HepG2 (cell line): Measurements from ENCODE around the gene MEPCE. TPM values are rescaled to one million over a fixed set of nuclear protein-coding genes. Genes with fewer than 3 reads are reported as not detected.
A peak's percentile ranks its signal among the peaks of the same experiment; 100 is the strongest.

Experiments used
- ASH2L ChIP-seq: fragments of 300-600, 200-600 bp; sonication (generic); IDR thresholded peaks from 2 replicates; pipeline ENCODE4 v1.7.0; 2017; ENCODE audit warnings: low read depth, mild to moderate bottlenecking, moderate library complexity, mixed read lengths, low read length; ENCODE audit not compliant: insufficient read length
- CENPX ChIP-seq: sonication (generic); formaldehyde crosslinking; IDR thresholded peaks from 2 replicates; pipeline ENCODE4 v1.9.0; 2021; ENCODE audit warnings: mild to moderate bottlenecking, missing genetic modification reagents, moderate library complexity
- CHD2 ChIP-seq: IDR thresholded peaks from 2 replicates; pipeline ENCODE4 v1.6.1; 2011; ENCODE audit warnings: low read depth, low read length, improper control_type of control experiment
- EZH2 ChIP-seq: conservative IDR thresholded peaks from 2 replicates; pipeline ENCODE4 v1.6.1; 2012; ENCODE audit warnings: mild to moderate bottlenecking, low read depth, low read length, moderate library complexity
- FOXJ3 ChIP-seq: sonication (generic); formaldehyde crosslinking; IDR thresholded peaks from 2 replicates; pipeline ENCODE4 v1.4.0; 2020; ENCODE audit warnings: missing genetic modification reagents, mild to moderate bottlenecking, borderline replicate concordance
- FOXO1 ChIP-seq: sonication (generic); formaldehyde crosslinking; IDR thresholded peaks from 2 replicates; pipeline ENCODE4 v1.4.0; 2020; ENCODE audit warnings: missing genetic modification reagents
- KAT7 ChIP-seq: IDR thresholded peaks from 2 replicates; pipeline ENCODE4 v1.6.1; 2018; ENCODE audit warnings: borderline replicate concordance, missing compliant biosample characterization
- KDM2A ChIP-seq: sonication (generic); formaldehyde crosslinking; IDR thresholded peaks from 2 replicates; pipeline ENCODE4 v1.4.0; 2020; ENCODE audit warnings: low read depth, missing genetic modification reagents, borderline replicate concordance
- KDM5B ChIP-seq: sonication (generic); formaldehyde crosslinking; IDR thresholded peaks from 2 replicates; pipeline ENCODE4 v1.4.0; 2020; ENCODE audit warnings: missing genetic modification reagents, mild to moderate bottlenecking, borderline replicate concordance
- MED1 ChIP-seq: sonication (generic); formaldehyde crosslinking; IDR thresholded peaks from 2 replicates; pipeline ENCODE4 v1.4.0; 2020; ENCODE audit warnings: missing genetic modification reagents
- MXD4 ChIP-seq: IDR thresholded peaks from 2 replicates; pipeline ENCODE4 v1.6.1; 2016; ENCODE audit warnings: mild to moderate bottlenecking, missing biosample characterization, missing genetic modification reagents
- SOX13 ChIP-seq, 3 experiments: fragments of 450-650 bp in 1 of 3; sonication (generic) in 1 of 3; formaldehyde crosslinking in 1 of 3; IDR thresholded peaks in 2 of 3; conservative IDR thresholded peaks in 1 of 3; 2 replicates each; pipeline versions ENCODE4 v1.5.0 to v1.6.1; 2016 to 2020; ENCODE audit warnings: antibody characterized with exemption in 1 of 3, mild to moderate bottlenecking in 1 of 3, missing compliant biosample characterization in 1 of 3, missing genetic modification reagents in 1 of 3, moderate library complexity in 1 of 3
- STAG1 ChIP-seq: sonication (generic); formaldehyde crosslinking; IDR thresholded peaks from 2 replicates; pipeline ENCODE4 v1.4.0; 2020; ENCODE audit warnings: missing genetic modification reagents
- TCF7L2 ChIP-seq: IDR thresholded peaks from 2 replicates; pipeline ENCODE4 v1.6.1; 2011; ENCODE audit warnings: mild to moderate bottlenecking, low read depth, low read length, moderate library complexity
- XBP1 ChIP-seq: sonication (generic); formaldehyde crosslinking; IDR thresholded peaks from 2 replicates; pipeline ENCODE4 v1.5.0; 2020; ENCODE audit warnings: missing genetic modification reagents
- ZMAT3 ChIP-seq: sonication (generic); formaldehyde crosslinking; conservative IDR thresholded peaks from 2 replicates; pipeline ENCODE4 v1.7.0; 2021; ENCODE audit warnings: missing genetic modification reagents
- ZNF124 ChIP-seq: sonication (generic); formaldehyde crosslinking; IDR thresholded peaks from 2 replicates; pipeline ENCODE4 v1.4.0; 2020; ENCODE audit warnings: missing genetic modification reagents
- ZNF432 ChIP-seq: sonication (generic); formaldehyde crosslinking; IDR thresholded peaks from 2 replicates; pipeline ENCODE4 v1.5.0; 2020; ENCODE audit warnings: missing genetic modification reagents, mild to moderate bottlenecking, borderline replicate concordance
- ZNF496 ChIP-seq: sonication (generic); formaldehyde crosslinking; IDR thresholded peaks from 2 replicates; pipeline ENCODE4 v1.8.1; 2023; ENCODE audit warnings: mild to moderate bottlenecking, moderate library complexity, missing genetic modification reagents; ENCODE audit not compliant: insufficient replicate concordance
- ZNF546 ChIP-seq: sonication (generic); formaldehyde crosslinking; conservative IDR thresholded peaks from 2 replicates; pipeline ENCODE4 v1.8.1; 2023; ENCODE audit warnings: mild to moderate bottlenecking, missing genetic modification reagents
- ZNF768 ChIP-seq: sonication (generic); formaldehyde crosslinking; IDR thresholded peaks from 2 replicates; pipeline ENCODE4 v1.4.0; 2020; ENCODE audit warnings: missing genetic modification reagents
- polyA plus RNA-seq, 8 experiments: library from polyadenylated mRNA; depleted of rRNA in 3 of 8; stranded (reverse) in 7 of 8; unstranded in 1 of 8; fragments of >200 nt; fragmentation: Illumina TruSeq in 4 of 8; extraction: Trizol in 4 of 8; gene quantifications; 2 replicates each; pipeline versions ENCODE4 v1.2.1 to v1.2.3, GENCODE V29; 2011 to 2016; ENCODE audit warnings: low read depth in 4 of 8, missing spikeins in 1 of 8, mixed read lengths in 1 of 8; ENCODE audit not compliant: insufficient read depth in 1 of 8
- total RNA-seq, 5 experiments: library from RNA; depleted of rRNA; stranded (reverse); fragments of >200 nt; fragmentation: Illumina TruSeq; extraction: Trizol; gene quantifications; 2 replicates each; pipeline ENCODE4 v1.2.3, GENCODE V29; 2016; ENCODE audit warnings: low read depth in 1 of 5
- TF ChIP-seq, protein P1 (sequence below): sonication (generic); formaldehyde crosslinking; IDR thresholded peaks from 2 replicates; pipeline ENCODE4 v1.5.1; 2020; ENCODE audit warnings: mild to moderate bottlenecking, missing genetic modification reagents, borderline replicate concordance
- TF ChIP-seq, protein P2 (sequence below): sonication (generic); formaldehyde crosslinking; IDR thresholded peaks from 2 replicates; pipeline ENCODE4 v1.8.0; 2022; ENCODE audit warnings: mild to moderate bottlenecking, missing genetic modification reagents, moderate library complexity
- TF ChIP-seq, protein P3 (sequence below): sonication (generic); formaldehyde crosslinking; IDR thresholded peaks from 2 replicates; pipeline ENCODE4 v1.9.0; 2022; ENCODE audit warnings: missing genetic modification reagents, mild to moderate bottlenecking, borderline replicate concordance
- TF ChIP-seq, protein P4 (sequence below): sonication (generic); formaldehyde crosslinking; IDR thresholded peaks from 2 replicates; pipeline ENCODE4 v1.8.0; 2022; ENCODE audit warnings: low read depth, missing genetic modification reagents

Gene MEPCE
- total and polyA plus RNA-seq, 2 of the 13 experiments (the other 11 are each of a cell fraction or from before 2014, with no cell fraction given), result 12.3 to 26.0 TPM

DNA sequence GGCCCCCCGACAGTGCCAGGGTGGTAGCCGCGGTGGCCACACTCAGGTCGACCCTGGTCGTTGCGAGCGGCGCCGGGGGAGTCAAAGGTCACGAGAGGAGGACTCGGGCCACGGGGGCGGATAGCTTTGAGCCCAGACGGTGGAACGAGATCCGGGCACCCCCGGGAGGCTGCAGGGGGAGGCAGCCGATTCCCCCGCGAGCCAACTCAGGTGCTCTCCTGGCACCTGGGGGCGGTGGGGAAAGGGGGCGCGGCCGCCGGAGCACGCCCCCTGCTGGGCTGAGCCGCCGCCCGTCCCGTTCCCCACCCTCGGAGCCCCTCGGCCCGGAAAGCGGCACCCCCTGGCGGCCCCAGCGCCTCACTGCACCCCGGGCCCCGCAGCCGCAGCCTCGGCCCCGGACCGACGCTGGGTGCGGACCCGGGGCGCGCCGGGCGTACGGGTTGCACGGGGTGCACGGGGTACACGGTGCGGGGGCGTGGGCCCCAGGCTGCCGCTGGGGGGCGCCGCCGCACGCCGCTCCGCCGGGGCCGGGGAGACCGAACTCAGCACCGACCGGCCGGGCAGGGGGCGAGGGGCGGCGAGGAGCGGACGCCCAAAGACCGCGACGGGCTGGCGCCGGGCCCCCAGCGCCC, 53.6 kb downstream of the MEPCE start (continued):
- TF ChIP-seq, protein P1, sequence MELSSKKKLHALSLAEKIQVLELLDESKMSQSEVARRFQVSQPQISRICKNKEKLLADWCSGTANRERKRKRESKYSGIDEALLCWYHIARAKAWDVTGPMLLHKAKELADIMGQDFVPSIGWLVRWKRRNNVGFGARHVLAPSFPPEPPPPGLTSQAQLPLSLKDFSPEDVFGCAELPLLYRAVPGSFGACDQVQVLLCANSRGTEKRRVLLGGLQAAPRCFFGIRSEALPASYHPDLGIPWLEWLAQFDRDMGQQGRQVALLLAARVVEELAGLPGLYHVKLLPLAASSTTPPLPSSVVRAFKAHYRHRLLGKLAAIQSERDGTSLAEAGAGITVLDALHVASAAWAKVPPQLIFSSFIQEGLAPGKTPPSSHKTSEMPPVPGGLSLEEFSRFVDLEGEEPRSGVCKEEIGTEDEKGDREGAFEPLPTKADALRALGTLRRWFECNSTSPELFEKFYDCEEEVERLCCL (CRISPR knock-in tag), result no peak
- TF ChIP-seq MED1 (CRISPR knock-in tag) (0 out of 2 replicates have a peak, but pooled peaks have one; percentile 24), CHD2 (no peak), SOX13 (IDR thresholded peaks at IDR 0.05) (no peak), SOX13 (CRISPR knock-in tag; conservative IDR thresholded peaks at IDR 0.05 in 1 of 2, IDR thresholded peaks at IDR 0.05 in 1 of 2) (peak in 1 of 2 experiments; percentile 14; a peak in 1 of 4 replicates), FOXO1 (no peak), ASH2L (no peak), ZMAT3 (CRISPR knock-in tag) (no peak), ZNF546 (0 out of 2 replicates have a peak, but pooled peaks have one; percentile 65), KAT7 (peak; percentile 28; the same call in 1 of the 2 replicates), EZH2 (no peak), TCF7L2 (no peak), STAG1 (CRISPR knock-in tag) (peak; percentile 58), ZNF124 (CRISPR knock-in tag) (no peak), KDM5B (CRISPR knock-in tag) (no peak; the same call in 1 of the 2 replicates), ZNF768 (CRISPR knock-in tag) (no peak), ZNF432 (CRISPR knock-in tag) (no peak), CENPX (no peak), XBP1 (no peak), MXD4 (CRISPR knock-in tag) (0 out of 2 replicates have a peak, but pooled peaks have one; percentile 26), ZNF496 (CRISPR knock-in tag) (no peak), FOXJ3 (no peak), KDM2A (peak; percentile 34; the same call in 1 of the 2 replicates)
- TF ChIP-seq, protein P2, sequence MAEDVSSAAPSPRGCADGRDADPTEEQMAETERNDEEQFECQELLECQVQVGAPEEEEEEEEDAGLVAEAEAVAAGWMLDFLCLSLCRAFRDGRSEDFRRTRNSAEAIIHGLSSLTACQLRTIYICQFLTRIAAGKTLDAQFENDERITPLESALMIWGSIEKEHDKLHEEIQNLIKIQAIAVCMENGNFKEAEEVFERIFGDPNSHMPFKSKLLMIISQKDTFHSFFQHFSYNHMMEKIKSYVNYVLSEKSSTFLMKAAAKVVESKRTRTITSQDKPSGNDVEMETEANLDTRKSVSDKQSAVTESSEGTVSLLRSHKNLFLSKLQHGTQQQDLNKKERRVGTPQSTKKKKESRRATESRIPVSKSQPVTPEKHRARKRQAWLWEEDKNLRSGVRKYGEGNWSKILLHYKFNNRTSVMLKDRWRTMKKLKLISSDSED (CRISPR knock-in tag), result no peak
- TF ChIP-seq, protein P3, sequence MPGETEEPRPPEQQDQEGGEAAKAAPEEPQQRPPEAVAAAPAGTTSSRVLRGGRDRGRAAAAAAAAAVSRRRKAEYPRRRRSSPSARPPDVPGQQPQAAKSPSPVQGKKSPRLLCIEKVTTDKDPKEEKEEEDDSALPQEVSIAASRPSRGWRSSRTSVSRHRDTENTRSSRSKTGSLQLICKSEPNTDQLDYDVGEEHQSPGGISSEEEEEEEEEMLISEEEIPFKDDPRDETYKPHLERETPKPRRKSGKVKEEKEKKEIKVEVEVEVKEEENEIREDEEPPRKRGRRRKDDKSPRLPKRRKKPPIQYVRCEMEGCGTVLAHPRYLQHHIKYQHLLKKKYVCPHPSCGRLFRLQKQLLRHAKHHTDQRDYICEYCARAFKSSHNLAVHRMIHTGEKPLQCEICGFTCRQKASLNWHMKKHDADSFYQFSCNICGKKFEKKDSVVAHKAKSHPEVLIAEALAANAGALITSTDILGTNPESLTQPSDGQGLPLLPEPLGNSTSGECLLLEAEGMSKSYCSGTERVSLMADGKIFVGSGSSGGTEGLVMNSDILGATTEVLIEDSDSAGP (CRISPR knock-in tag), result no peak; the same call in 1 of the 2 replicates
- TF ChIP-seq, protein P4, sequence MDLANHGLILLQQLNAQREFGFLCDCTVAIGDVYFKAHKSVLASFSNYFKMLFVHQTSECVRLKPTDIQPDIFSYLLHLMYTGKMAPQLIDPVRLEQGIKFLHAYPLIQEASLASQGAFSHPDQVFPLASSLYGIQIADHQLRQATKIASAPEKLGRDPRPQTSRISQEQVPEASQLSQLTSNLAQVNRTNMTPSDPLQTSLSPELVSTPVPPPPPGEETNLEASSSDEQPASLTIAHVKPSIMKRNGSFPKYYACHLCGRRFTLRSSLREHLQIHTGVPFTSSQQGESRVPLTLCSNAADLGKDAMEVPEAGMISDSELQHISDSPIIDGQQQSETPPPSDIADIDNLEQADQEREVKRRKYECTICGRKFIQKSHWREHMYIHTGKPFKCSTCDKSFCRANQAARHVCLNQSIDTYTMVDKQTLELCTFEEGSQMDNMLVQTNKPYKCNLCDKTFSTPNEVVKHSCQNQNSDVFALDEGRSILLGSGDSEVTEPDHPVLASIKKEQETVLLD, result peak; percentile 69
